Lower leg skin (tissue), 3 donors: ENCODE results near the gene BACE2.

Experiments used
- CTCF ChIP-seq, 3 donors: fragments of 450-650 bp; IDR thresholded peaks; one replicate each; pipeline ENCODE4 v1.5.1; 2016; ENCODE audit warnings: antibody characterized with exemption in 3 of 3, mild to moderate bottlenecking in 3 of 3, moderate library complexity in 2 of 3
- POLR2A ChIP-seq, 2 donors: fragments of 450-650 bp; IDR thresholded peaks; one replicate each; pipeline ENCODE4 v1.6.1; 2016 to 2017; ENCODE audit warnings: antibody characterized with exemption in 2 of 2, mild to moderate bottlenecking in 1 of 2, moderate library complexity in 1 of 2

GRCh38 chr21:41138711-41139110 lies 29.2 kb upstream of the BACE2 start:
- TF ChIP-seq CTCF (IDR thresholded peaks at IDR 0.05) (no peak), POLR2A (IDR thresholded peaks at IDR 0.05) (no peak)
